HG03139 (cell line): Measurements from ENCODE around the gene SYCP2.
A peak's percentile ranks its signal among the peaks of the same experiment; 100 is the strongest.

Experiments
- ATAC-seq: cut with Tn5 transposase; IDR thresholded peaks from one replicate; pipeline ENCODE4 v1.9.1; 2021; ENCODE audit not compliant: unreplicated experiment

The SYCP2 gene

GRCh38 chr20:59945731-59946130 is 12.3 kb upstream of the SYCP2 start:
- ATAC-seq: no peak

GRCh38 chr20:59945175-59945574 is 11.7 kb upstream of the SYCP2 start:
- no peak for ATAC-seq

- no peak for ATAC-seq
Measured at GRCh38 chr20:59944726-59945125, 11.3 kb upstream of the SYCP2 start.

- ATAC-seq: no peak
Measured at GRCh38 chr20:59942245-59942644, 8.8 kb upstream of the SYCP2 start.

GRCh38 chr20:59940956-59941294 is 7.5 kb upstream of the SYCP2 start:
- ATAC-seq: no peak

GRCh38 chr20:59940129-59940955 is 6.9 kb upstream of the SYCP2 start, which contains the start of the genes FAM217B and PPP1R3D:
Gene FAM217B, plus strand, starts transcription at chr20:59940389. Its CDS starts 3,555 bp downstream, at chr20:59943944.
Gene PPP1R3D, minus strand, starts transcription at chr20:59940305. Its CDS starts 374 bp downstream, at chr20:59939931.
- peak; percentile 85 for ATAC-seq

- ATAC-seq: peak; percentile 35
Measured at GRCh38 chr20:59939879-59940128, 6.4 kb upstream of the SYCP2 start.

GRCh38 chr20:59939052-59939878 is 5.8 kb upstream of the SYCP2 start:
- ATAC-seq: peak; percentile 23

GRCh38 chr20:59938696-59939051 is 5.2 kb upstream of the SYCP2 start:
- no peak for ATAC-seq

GRCh38 chr20:59938221-59938620 is 4.8 kb upstream of the SYCP2 start:
- ATAC-seq: no peak

GRCh38 chr20:59937150-59937549 is 3.7 kb upstream of the SYCP2 start:
- ATAC-seq: no peak

- ATAC-seq: no peak
Measured at GRCh38 chr20:59936409-59936808, 3.0 kb upstream of the SYCP2 start.

- no peak for ATAC-seq
Measured at GRCh38 chr20:59935457-59936185, 2.2 kb upstream of the SYCP2 start.

GRCh38 chr20:59933849-59934585 is 580 bp upstream of the SYCP2 start:
- peak; percentile 79 for ATAC-seq

GRCh38 chr20:59932616-59933295 is 681 bp downstream of the SYCP2 start:
- ATAC-seq: no peak

- no peak for ATAC-seq
Measured at GRCh38 chr20:59931511-59932312, 1.7 kb downstream of the SYCP2 start.

GRCh38 chr20:59925899-59926298 is 7.5 kb downstream of the SYCP2 start:
- ATAC-seq: no peak

- ATAC-seq: no peak
Measured at GRCh38 chr20:59925359-59925758, 8.1 kb downstream of the SYCP2 start.

- ATAC-seq: no peak
Measured at GRCh38 chr20:59923514-59923913, 9.9 kb downstream of the SYCP2 start.

- ATAC-seq: no peak
Measured at GRCh38 chr20:59920944-59921343, 12.5 kb downstream of the SYCP2 start.
